Hindlimb muscle (tissue), 1 donor: ENCODE results near the gene CTSV. TPM values are rescaled to one million over a fixed set of nuclear protein-coding genes. Genes with fewer than 3 reads are reported as not detected.
A peak's percentile ranks its signal among the peaks of the same experiment; 100 is the strongest.
"Not testable (repeated sequence)": the region's sequence is repeated elsewhere in the genome, so short reads cannot be mapped to it uniquely, and the experiment has no call there.

Source experiments
- DNase-seq: peaks from one replicate; pipeline ENCODE4 v3.0.0-alpha.2; 2013
- polyA plus RNA-seq: library from polyadenylated mRNA; unstranded; fragments of 120-200 nt; gene quantifications from one replicate; pipeline ENCODE4 v1.2.1, GENCODE V29; 2013; ENCODE audit not compliant: insufficient read length

The CTSV gene
- polyA plus RNA-seq, 1 donor = 0.39 TPM

DNA sequence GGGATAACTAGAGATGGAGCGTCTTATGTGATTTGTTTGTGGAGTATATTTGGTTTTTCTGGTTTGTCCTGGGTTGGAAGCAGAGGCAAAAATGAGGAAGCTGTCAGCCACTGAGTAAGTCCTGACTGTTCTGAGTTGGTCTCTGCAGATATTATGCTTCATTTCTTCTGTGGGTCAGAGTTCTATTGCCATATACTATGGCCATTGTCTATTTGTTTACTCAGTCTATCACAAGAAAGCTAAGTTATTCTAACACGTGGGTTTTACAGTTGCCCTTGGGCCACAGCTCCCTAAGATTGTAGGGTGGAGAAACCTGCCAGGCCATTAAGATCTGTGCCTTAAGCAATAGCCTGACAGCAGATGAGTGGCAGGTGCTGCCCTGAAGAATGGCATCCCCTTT is 3.0 kb upstream of the CTSV start:
- no peak for DNase-seq

DNA sequence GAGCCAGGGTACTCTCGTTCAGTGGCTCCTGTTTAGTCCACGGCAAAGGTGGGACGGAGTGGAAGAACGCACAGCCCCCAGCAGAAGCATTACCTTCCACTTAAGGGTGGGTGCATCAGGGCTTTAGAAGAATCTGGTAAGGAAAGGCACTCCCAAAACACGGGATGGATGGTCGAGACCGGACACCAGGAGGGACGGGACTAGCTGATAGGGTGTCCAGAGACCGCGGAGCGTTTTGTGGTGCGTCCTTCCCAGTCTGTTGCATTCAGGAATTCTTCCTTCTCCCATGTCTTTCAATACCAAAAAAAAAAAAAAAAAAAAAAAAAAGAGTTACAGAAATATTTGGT is 545 bp upstream of the CTSV start:
- DNase-seq = no peak

DNA sequence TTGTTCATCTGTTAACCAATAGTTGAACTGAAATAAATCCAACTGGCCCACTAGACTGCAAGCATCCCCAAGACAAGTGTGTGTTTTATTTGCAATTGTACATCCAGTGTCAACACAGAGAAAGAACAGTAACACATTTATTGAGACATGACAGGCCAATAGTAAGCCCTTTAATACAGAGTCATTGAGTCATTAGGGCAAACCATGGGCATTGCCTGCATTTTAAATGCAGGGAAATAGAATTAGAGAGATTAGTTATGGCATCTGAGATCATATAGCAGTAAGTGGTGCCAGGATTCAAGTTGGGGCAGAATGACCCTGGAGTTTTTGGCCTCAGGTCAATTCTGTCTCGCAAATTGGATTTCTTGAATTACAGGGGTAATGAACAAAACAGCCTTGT is 15.4 kb downstream of the CTSV start:
- not testable (repeated sequence) for DNase-seq

DNA sequence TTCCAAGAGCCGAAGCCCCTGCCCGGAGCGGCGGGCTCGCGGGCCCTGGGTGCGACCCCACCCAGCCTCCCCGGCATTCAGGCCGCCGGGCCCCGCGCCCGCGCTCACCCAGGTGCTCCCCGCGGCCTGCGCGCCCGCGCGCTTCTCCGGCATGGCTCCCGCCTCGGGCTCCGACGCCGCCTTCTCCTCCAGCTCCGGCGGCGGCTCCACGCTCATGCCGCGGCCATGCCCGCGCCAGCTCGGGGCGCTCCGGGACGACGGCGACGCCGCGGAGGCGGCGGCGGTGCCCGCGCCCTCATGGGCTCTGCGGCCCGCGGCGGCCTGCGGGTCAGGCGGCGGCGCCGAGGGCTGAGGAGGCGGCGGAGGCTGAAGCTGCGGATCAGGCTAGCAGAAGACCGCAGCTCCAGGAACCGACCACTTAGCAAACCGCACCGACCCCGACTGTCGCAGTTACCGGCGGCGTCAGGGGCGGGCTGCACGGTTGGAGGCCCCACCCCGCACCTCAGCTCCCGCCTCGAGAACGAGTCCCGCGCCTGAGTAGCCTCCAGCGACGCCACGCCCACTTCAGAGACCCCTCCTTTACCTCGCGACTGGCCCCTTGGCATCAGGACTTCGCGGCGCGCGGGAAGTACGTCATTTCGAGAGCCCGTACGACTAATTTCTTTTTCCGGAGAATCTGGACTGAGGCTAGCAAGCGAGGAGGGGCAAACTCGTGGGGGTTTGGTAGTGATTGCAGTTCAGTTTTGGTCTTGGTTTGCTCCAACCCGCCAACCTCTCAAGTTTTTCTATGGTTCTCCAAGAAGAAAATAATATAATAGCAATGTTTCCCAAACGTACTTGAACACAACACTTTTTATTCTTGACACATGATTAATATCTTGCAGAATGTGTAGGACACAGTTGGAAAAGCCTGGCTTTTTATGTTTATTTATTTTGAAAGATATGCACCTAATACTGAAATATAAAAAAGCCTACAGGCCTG is 25.5 kb downstream of the CTSV start:
- DNase-seq = peak; percentile 69

DNA sequence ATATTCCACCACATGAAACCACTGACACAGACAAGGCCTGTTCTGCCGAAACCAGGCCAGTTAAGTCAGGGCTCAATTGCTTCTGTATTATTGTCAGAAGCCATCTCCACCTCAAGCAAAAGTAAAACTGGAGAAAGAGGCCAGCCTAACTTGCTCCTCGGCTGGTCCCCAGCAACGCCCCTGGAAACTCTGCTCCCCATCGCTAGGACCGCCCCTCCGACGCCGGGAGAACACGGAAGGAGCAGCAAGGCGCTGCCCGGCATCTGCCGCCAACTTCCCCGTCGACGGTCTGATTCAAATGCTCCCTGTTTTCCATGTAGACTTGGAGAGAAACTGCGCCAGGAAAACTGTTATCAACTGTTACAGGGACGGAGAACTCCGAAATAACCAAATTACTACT is 26.3 kb downstream of the CTSV start:
- peak; percentile 5 for DNase-seq

DNA sequence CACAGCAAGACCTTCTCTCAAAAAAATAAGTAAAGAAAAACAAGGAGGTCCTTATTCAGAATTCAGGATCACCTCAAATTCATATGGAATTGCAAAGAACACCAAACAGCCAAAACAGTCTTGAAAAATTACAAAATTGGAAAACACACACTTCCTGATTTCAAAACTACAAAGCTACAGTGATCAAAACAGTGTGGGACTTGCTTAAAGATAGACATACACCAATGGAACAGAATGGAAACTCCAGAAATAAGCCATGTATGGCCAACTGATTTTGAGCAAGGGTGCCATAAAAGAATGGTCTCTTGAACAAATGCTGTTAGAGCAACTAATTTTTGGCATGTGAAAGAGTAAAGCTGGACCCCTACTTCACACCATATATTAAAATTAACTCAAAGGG is 36.7 kb downstream of the CTSV start:
- not testable (repeated sequence) for DNase-seq

DNA sequence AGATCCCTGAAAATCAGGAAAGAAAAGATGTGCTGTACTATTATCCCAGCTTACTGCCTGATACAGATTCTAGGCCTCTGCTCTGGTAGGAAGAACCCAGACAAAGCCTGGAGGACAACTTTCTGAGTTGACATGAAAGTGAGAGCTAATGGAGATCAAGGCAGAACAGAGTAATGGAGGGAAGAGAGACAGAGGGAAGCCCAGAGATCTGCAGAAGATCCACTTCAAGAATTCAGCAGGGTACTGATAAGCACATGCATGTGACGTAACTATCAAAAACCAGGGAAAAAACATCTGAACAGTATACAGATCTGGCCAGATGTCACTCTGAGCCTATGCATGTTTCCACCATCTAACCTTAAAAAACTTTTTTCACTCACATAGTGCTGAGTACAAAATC is 37.6 kb downstream of the CTSV start:
- not testable (repeated sequence) for DNase-seq

DNA sequence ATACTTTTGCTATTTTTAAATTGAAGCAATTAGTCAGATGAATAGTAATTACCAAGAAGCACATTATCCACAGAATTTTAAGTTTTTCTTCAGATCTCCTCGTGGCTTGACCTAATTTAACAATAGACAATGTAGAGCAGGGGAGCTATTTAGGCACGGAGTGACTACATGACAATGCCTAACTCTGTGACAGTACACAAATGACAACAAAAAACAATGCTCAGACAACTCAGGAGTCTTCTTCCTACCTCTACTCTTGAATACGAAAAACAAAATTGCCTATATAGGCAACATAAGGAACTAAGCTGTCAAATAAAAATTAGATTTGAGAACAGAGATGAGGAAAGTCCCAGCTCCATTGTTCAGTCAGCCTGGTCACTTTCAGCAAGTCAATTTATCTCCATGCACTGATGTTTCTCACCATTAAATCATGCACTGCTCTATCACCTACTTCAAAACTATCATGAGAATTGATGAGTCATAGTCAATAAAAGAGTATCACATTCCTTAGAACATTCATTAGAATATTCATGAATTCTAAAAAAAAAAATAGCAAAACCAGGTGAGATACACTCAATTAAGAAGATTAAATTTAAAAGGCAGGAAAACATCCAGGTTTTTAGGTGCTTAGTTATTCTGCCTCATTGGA is 38.7 kb downstream of the CTSV start:
- not testable (repeated sequence) for DNase-seq

DNA sequence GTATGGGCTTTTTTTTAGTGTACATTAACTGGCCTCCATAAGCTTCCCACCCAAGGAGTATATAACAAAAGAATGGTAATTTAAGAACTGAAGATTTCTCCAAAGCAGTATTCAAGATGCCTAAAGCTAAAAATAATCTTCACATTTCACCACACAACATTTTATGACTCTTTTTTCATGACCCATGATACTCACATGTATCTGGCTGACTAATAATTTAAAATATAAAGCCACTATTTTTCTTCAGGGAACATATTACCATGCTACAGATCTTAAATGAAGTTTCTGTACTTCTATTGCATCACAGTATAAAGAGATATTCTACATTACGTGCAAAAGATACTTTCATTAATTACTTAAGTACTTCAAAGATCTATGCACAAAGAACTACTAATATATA is 39.2 kb downstream of the CTSV start:
- not testable (repeated sequence) for DNase-seq

DNA sequence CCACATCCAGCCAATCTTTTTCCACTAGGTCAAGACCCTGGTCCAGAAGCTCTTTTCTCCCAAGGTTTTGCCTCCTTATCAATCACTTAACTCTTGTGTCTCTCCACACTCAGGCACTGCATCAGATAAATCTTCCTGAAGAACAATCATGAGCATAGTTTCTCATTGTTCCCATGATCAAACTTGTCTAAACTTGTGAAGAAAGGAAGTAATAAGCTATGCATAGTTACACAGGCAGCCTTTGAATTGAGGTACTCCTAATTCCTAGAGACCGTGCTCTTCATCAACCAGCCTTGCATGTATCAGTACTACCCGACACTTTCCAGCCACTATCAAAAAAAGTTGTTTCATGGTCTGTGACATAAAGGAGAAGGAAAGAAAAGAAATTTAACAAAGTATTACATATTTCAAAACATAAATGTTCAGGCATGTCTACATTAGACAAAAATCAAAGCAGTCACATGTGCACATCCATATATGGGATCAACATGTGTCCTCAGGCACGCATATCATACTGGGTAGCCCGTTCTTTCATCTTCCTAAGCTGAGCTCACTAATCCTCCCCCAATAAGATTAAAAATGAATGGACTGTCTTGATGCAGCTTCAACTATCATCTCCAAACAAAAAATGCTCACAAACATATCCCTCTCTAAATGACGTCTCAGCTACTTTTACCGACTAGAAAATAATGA is 41.8 kb downstream of the CTSV start:
- not testable (repeated sequence) for DNase-seq

DNA sequence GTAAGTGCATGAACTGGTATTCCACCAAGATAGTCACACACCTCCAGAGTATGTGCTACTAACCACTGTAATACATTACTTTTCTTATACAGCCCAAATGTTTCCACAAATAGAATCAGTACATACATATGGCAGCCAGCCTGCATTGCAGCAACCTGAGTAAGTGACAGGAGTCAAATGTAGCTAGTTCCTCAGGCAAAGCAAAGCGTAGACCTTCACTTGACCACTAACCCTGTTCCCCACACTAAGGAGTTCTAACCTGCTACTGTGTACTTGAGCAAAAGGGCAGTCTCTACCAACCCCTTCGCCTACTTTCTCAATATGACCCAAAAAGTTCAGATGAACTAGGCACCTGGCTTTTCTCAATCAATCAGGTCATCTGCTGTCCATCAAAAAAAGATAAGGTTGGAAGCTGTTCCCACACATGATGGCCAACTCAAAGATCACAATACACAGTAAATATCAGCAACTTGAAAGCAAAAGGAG is 44.4 kb downstream of the CTSV start:
- DNase-seq = not testable (repeated sequence)

DNA sequence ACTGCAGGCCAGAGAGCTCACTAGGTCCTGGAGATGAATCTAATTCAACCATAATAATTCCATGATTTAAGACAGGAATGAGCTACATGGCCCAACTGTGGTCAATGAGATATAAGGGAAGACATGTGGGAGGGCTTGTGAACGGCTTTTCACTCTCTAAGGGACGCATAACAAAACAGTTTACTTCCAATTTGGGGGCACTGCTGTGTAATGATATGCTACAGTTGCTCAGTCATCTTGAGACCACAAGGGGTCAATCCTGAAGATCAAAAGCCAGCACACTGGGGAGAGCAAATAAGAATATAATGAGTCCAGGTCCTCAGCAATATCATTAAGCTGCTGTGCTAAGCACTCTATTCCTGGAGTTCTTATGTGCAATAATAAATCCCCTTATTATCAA is 46.6 kb downstream of the CTSV start:
- DNase-seq = not testable (repeated sequence)

DNA sequence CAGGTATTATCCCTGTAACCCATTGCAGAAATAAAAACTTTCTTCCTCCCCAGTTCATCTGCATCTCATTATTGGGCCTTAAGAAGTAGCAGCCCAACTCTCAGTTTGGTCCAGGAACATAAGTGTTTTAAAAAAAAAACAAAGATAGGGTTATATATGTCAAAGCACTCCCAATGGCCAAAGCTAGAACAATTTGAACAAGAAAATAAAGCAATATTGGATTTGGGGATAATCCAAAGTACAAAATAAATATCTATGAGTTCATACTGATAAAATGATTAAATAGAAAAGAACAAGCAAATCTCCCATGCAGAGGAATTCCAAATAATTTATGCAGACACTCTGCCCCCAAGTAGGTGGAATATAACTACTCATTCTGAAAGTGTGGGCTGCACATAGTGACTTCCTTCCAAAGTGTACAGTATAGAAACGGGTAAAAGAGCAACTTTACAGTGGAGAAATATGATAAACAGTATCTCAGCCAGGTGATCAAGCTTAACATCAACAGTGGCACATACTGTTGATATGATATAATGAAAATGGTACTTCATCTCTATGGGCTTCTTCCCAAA is 49.1 kb downstream of the CTSV start:
- not testable (repeated sequence) for DNase-seq

DNA sequence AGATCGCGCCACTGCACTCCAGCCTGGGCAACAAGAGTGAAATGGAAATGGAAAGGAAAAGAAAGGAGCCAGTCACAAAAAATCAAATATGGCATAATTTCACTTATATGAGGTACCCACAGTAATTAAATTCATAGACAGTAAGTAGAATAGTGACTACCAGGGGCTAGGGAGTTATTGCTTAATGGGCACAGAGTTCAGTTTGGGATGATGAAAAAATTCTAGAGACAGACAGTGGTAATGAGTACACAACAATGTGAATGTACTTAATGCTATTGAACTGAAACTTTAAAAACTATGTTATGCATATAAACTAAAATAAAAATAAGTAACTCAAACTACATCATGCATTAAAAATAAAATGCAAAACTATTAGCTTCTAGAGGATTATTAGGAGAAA is 54.1 kb downstream of the CTSV start:
- not testable (repeated sequence) for DNase-seq

DNA sequence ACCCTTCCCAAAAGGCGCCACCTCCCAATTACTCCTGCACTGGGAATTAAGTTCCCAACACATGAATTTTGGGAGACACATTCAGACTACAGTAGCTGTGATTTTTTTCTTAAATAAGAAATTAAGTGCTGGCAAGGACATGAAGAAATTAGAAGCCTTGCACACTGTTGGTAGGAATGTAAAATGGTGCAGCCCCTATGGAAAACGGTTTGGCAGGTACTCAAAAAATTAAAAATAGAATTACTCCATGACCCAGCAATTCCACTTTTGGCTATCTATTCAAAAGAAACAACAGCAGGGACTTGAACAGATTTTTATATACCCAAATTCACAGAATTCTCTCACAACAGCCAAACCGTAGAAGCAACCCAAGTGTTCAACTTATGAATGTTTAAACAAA is 54.8 kb downstream of the CTSV start:
- DNase-seq = not testable (repeated sequence)

DNA sequence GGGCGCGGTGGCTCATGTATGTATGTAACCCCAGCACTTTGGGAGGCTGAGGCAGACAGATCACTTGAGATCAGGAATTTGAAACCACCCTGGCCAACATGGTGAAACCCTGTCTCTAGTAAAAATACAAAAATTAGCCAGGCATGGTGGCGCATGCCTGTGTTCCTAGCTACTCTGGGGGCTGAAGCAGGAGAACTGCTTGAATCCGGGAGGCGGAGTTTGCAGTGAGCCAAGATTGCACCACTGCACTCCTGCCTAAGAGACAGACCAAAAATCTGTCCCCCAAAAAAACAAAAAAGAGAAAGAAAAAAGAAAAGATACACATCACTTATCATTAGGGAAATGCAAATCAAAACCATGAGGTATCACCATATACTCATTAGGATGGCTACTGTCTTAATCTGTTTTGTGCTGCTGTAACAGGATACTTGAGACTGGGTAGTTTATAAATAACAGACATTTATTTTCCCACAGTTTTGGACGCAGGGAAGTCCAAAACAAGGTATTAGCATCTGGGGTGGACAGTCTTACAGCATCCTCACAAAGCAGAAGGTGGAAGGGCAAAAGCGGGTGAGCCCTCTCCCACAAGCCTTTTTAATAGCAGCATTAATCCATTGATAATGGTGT is 55.3 kb downstream of the CTSV start:
- not testable (repeated sequence) for DNase-seq

Other genes starting within 250 kb of the CTSV start
- gene ZNF782, start 184.6 kb downstream of the CTSV start, polyA plus RNA-seq = 4.3 TPM
- 1.6 TPM for gene NUTM2G, start 110.3 kb downstream of the CTSV start, polyA plus RNA-seq